ENCODE data around the gene UNK. TPM values are rescaled to one million over a fixed set of nuclear protein-coding genes. Genes with fewer than 3 reads are reported as not detected.

The UNK gene
- total RNA-seq, 1 experiment from 2014 or later, result 35.4 TPM

GRCh38 chr17:75856062-75856756 lies 71.6 kb downstream of the UNK start:
- H3K9me3 Mint-ChIP-seq, result no peaks in the 10 kb centered on the region
- H3K4me1 Mint-ChIP-seq, result peaks cover 12% of the 10 kb centered on the region
- no peak overlapping the region for H3K4me3 Mint-ChIP-seq
- ATAC-seq (no peak), DNase-seq (ENCODE audit: low spot score) (no peak)
- TF ChIP-seq ZNF138 (CRISPR knock-in tag; conservative IDR thresholded peaks at IDR 0.05) (no peak), ELF4 (CRISPR knock-in tag; IDR thresholded peaks at IDR 0.05; ENCODE audit: low read depth) (no peak), HMGA2 (CRISPR knock-in tag; IDR thresholded peaks at IDR 0.05) (no peak), MAX (CRISPR knock-in tag; IDR thresholded peaks at IDR 0.05) (peak; percentile 82), KAT7 (CRISPR knock-in tag; IDR thresholded peaks at IDR 0.05; ENCODE audit: borderline replicate concordance) (no peak), PRDM15 (CRISPR knock-in tag; IDR thresholded peaks at IDR 0.05) (no peak), ZNF281 (CRISPR knock-in tag; IDR thresholded peaks at IDR 0.05) (no peak), FOXJ3 (CRISPR knock-in tag; IDR thresholded peaks at IDR 0.05; ENCODE audit: borderline replicate concordance) (no peak), FOXP1 (CRISPR knock-in tag; IDR thresholded peaks at IDR 0.05; ENCODE audit: borderline replicate concordance) (no peak), CREB1 (CRISPR knock-in tag; IDR thresholded peaks at IDR 0.05) (0 out of 2 replicates have a peak, but pooled peaks have one; percentile 57), SMAD4 (CRISPR knock-in tag; IDR thresholded peaks at IDR 0.05) (no peak), STAT6 (CRISPR knock-in tag; conservative IDR thresholded peaks at IDR 0.05; ENCODE audit: low read depth) (no peak), SOX15 (CRISPR knock-in tag; IDR thresholded peaks at IDR 0.05) (no peak), NR1H2 (CRISPR knock-in tag; IDR thresholded peaks at IDR 0.05) (no peak), TP53 (CRISPR knock-in tag; IDR thresholded peaks at IDR 0.05) (no peak), ZNF671 (CRISPR knock-in tag; IDR thresholded peaks at IDR 0.05) (no peak), MYBL2 (CRISPR knock-in tag; IDR thresholded peaks at IDR 0.05) (0 out of 2 replicates have a peak, but pooled peaks have one; percentile 7), ZNF423 (CRISPR knock-in tag; IDR thresholded peaks at IDR 0.05) (no peak), TCF7 (CRISPR knock-in tag; IDR thresholded peaks at IDR 0.05; ENCODE audit: low read depth) (no peak), ZNF232 (CRISPR knock-in tag; IDR thresholded peaks at IDR 0.05) (no peak), MLX (CRISPR knock-in tag; IDR thresholded peaks at IDR 0.05) (no peak), TEAD1 (CRISPR knock-in tag; IDR thresholded peaks at IDR 0.05) (no peak), E2F5 (CRISPR knock-in tag; IDR thresholded peaks at IDR 0.05) (peak; percentile 89; the same call in 1 of the 2 replicates), HMGXB4 (CRISPR knock-in tag; IDR thresholded peaks at IDR 0.05) (peak; percentile 86; the same call in 1 of the 2 replicates), OVOL2 (CRISPR knock-in tag; IDR thresholded peaks at IDR 0.05; ENCODE audit: borderline replicate concordance) (no peak)
- H3K27me3 Mint-ChIP-seq (ENCODE audit: low read depth), result no peaks in the 10 kb centered on the region
- H3K36me3 Mint-ChIP-seq, result peaks cover 4% of the 10 kb centered on the region; the same call in 1 of the 2 replicates
- ChIA-PET POLR2A (interaction anchor here (1.0 to 1.5 kb wide), 5 partner anchors 9 to 85 kb away, joined by 3 to 10 read pairs (median 6); partner anchors contain the start of gene FBF1), CTCF (interaction anchor here (1.0 to 6.0 kb wide), 18 partner anchors 8 to 450 kb away, joined by 3 to 100 read pairs (median 7); partner anchors contain the start of genes GALK1, GRB2, MRPL38 and TRIM47)
- H3K27ac Mint-ChIP-seq, result peak overlapping the region; percentile 98

Measured in WTC11 (cell line).